Gastrocnemius medialis (tissue), 4 donors: ENCODE results near the gene NRF1. TPM values are rescaled to one million over a fixed set of nuclear protein-coding genes. Genes with fewer than 3 reads are reported as not detected.

Experiments used
- ATAC-seq, 2 donors: fragments of 150-250 bp; one replicate each; pipeline ENCODE4 v1.9.1; 2016
- DNase-seq, 2 donors: peaks; one replicate each; pipeline ENCODE4 v3.0.0-alpha.2; 2019
- H3K27ac ChIP-seq, 4 donors: fragments of 200-600 bp; sonication (generic); 1 replicate in 1 of 4; 2 replicates in 3 of 4; pipeline ENCODE4 v1.5.1; 2016 to 2018; ENCODE audit warnings: mild to moderate bottlenecking in 2 of 4, moderate library complexity in 1 of 4
- H3K27me3 ChIP-seq, 3 donors: fragments of 200-600 bp; sonication (generic) in 2 of 3; 1 replicate in 1 of 3; 2 replicates in 2 of 3; pipeline versions ENCODE4 v1.5.1 to v1.6.0; 2016 to 2019; ENCODE audit warnings: mild to moderate bottlenecking in 1 of 3, moderate library complexity in 1 of 3
- H3K36me3 ChIP-seq, 2 donors: fragments of 200-600 bp; sonication (generic) in 1 of 2; one replicate each; pipeline ENCODE4 v1.5.1; 2017 to 2018
- H3K4me1 ChIP-seq, 2 donors: fragments of 200-600 bp; sonication (generic) in 1 of 2; one replicate each; pipeline ENCODE4 v1.5.1; 2016 to 2017; ENCODE audit warnings: mild to moderate bottlenecking in 2 of 2
- H3K4me3 ChIP-seq, 4 donors: fragments of 200-600 bp; sonication (generic) in 3 of 4; 1 replicate in 1 of 4; 2 replicates in 3 of 4; pipeline ENCODE4 v1.5.1; 2016 to 2019; ENCODE audit warnings: mild to moderate bottlenecking in 2 of 4
- H3K9me3 ChIP-seq, 3 donors: fragments of 200-600 bp; sonication (generic) in 2 of 3; 1 replicate in 1 of 3; 2 replicates in 2 of 3; pipeline ENCODE4 v1.5.1; 2016 to 2019
- CTCF ChIP-seq, 5 experiments: fragments of 450-650 bp in 3 of 5; fragments of 200-600 bp in 2 of 5; sonication (generic) in 2 of 5; IDR thresholded peaks in 4 of 5; conservative IDR thresholded peaks in 1 of 5; 1 replicate in 4 of 5; 2 replicates in 1 of 5; pipeline ENCODE4 v1.5.1; 2016 to 2019; ENCODE audit warnings: antibody characterized with exemption in 5 of 5, mild to moderate bottlenecking in 3 of 5, moderate library complexity in 3 of 5
- POLR2A ChIP-seq, 2 donors: fragments of 450-650 bp; IDR thresholded peaks; one replicate each; pipeline ENCODE4 v1.6.1; 2017; ENCODE audit warnings: antibody characterized with exemption in 2 of 2, mild to moderate bottlenecking in 2 of 2, moderate library complexity in 2 of 2
- in situ Hi-C, 4 donors: fragments of 200-750 bp; cut with MboI; loops; one replicate each; pipeline versions ENCODE4 v1.15.0 to v1.8.0; 2017; ENCODE audit warnings: low sequenced_read_pairs in 4 of 4
- intact Hi-C: fragments of 100-400 bp; cut with DNase I; formaldehyde crosslinking; loops from one replicate; pipeline ENCODE4 v1.15.1; 2023; ENCODE audit warnings: low total_unique reads
- total RNA-seq, 4 donors: library from RNA; depleted of rRNA; stranded (reverse); fragments of >200 nt; gene quantifications; one replicate each; pipeline versions ENCODE4 v1.1.0 to v1.2.3, GENCODE V29; 2016

NRF1 gene
- total RNA-seq, 4 donors from 2014 or later, result 11.3 to 26.3 (median 18.0) TPM

DNA sequence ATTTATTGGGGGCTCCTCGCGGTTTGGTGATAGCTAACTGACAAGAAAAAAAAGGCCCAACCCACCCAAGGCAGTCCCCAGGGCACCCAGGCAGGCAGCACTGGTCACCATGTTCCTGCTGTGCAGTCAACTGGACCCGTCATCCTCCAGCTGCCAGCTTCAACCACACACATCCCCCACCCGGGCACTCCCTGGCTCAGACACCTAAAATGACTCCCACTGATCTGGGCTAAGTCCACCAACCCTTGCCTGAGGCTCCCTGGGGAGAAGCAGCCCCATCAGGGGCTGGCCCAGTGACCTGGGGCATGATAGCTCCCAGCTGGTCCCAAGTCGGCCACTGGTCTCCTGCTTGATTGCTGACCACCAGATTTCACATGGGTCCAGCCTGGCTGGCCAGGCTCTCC, 161.8 kb downstream of the NRF1 start:
- peaks cover 8 to 13% (median 11%) of the 10 kb centered on the region in 3 donors for H3K27me3 ChIP-seq
- H3K27ac ChIP-seq, result no peak overlapping the region
- H3K4me3 ChIP-seq, result no peak overlapping the region
- no peaks in the 10 kb centered on the region for H3K4me1 ChIP-seq
- ATAC-seq, result no peak
- no peaks in the 10 kb centered on the region for H3K36me3 ChIP-seq
- intact Hi-C loops (no loop called here), in situ Hi-C loops (no loop called here)
- no peak for DNase-seq
- TF ChIP-seq CTCF (IDR thresholded peaks at IDR 0.05 in 4 of 5, conservative IDR thresholded peaks at IDR 0.05 in 1 of 5), result no peak
- TF ChIP-seq POLR2A (IDR thresholded peaks at IDR 0.05), result no peak
- no peaks in the 10 kb centered on the region for H3K9me3 ChIP-seq

DNA sequence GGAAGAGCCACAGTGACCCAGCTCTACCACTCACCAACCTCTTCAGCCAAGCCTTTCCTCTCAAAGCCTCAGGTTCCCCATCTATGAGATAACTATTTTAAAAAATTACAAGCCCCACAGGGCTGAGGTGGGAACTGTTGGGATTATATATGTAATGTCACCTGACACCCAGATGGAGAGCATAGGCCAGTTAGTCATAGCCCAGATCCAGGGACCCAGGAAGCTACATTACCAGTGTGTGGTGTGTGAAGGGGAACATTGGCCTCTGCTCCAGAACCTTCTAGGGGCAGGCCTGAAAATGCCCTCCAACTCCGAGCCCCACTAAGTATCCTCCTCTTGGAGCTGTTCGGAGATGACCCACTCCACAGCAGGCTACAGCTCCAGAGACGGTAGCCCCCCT, 162.4 kb downstream of the NRF1 start:
- Histone ChIP-seq H3K27ac (no peak overlapping the region), H3K4me1 (no peaks in the 10 kb centered on the region), H3K4me3 (no peak overlapping the region), H3K9me3 (no peaks in the 10 kb centered on the region), H3K36me3 (no peaks in the 10 kb centered on the region), H3K27me3 (peaks cover 13 to 18% (median 17%) of the 10 kb centered on the region in 3 donors)
- TF ChIP-seq POLR2A (IDR thresholded peaks at IDR 0.05) (no peak), CTCF (IDR thresholded peaks at IDR 0.05 in 4 of 5, conservative IDR thresholded peaks at IDR 0.05 in 1 of 5) (no peak)
- ATAC-seq (no peak), DNase-seq (no peak)
- intact Hi-C loops (no loop called here), in situ Hi-C loops (no loop called here)

GRCh38 chr7:129774359-129774758, 162.8 kb downstream of the NRF1 start:
- no peak for ATAC-seq
- TF ChIP-seq CTCF (IDR thresholded peaks at IDR 0.05 in 4 of 5, conservative IDR thresholded peaks at IDR 0.05 in 1 of 5) (no peak), POLR2A (IDR thresholded peaks at IDR 0.05) (no peak)
- no peaks in the 10 kb centered on the region for H3K36me3 ChIP-seq
- in situ Hi-C loops, result no loop called here
- H3K27ac ChIP-seq, result no peak overlapping the region
- no peak for DNase-seq
- intact Hi-C loops, result no loop called here
- peaks cover 18 to 23% (median 22%) of the 10 kb centered on the region in 3 donors for H3K27me3 ChIP-seq
- no peak overlapping the region for H3K4me3 ChIP-seq
- peaks cover 0 to 4% of the 10 kb centered on the region in 2 donors for H3K4me1 ChIP-seq
- no peaks in the 10 kb centered on the region for H3K9me3 ChIP-seq

- no peak for TF ChIP-seq CTCF (IDR thresholded peaks at IDR 0.05 in 4 of 5, conservative IDR thresholded peaks at IDR 0.05 in 1 of 5)
- no peak for DNase-seq
- intact Hi-C loops (no loop called here), in situ Hi-C loops (no loop called here)
- no peak overlapping the region for H3K27ac ChIP-seq
- ATAC-seq, result no peak
- no peak overlapping the region for H3K4me3 ChIP-seq
- H3K4me1 ChIP-seq, result peaks cover 4 to 10% of the 10 kb centered on the region in 2 donors
- H3K27me3 ChIP-seq, result peaks cover 25 to 30% (median 28%) of the 10 kb centered on the region in 3 donors
- H3K9me3 ChIP-seq, result no peaks in the 10 kb centered on the region
- no peaks in the 10 kb centered on the region for H3K36me3 ChIP-seq
Measured at GRCh38 chr7:129774871-129775694, 163.6 kb downstream of the NRF1 start.
